GM21786 (cell line): ENCODE data around the gene GOLGA6L10.
"Not testable (repeated sequence)": the region's sequence is repeated elsewhere in the genome, so short reads cannot be mapped to it uniquely, and the experiment has no call there.

ENCODE experiments used
- ATAC-seq: cut with Tn5 transposase; IDR thresholded peaks from one replicate; pipeline ENCODE4 v1.9.1; 2021; ENCODE audit not compliant: unreplicated experiment

The GOLGA6L10 gene, protein sequence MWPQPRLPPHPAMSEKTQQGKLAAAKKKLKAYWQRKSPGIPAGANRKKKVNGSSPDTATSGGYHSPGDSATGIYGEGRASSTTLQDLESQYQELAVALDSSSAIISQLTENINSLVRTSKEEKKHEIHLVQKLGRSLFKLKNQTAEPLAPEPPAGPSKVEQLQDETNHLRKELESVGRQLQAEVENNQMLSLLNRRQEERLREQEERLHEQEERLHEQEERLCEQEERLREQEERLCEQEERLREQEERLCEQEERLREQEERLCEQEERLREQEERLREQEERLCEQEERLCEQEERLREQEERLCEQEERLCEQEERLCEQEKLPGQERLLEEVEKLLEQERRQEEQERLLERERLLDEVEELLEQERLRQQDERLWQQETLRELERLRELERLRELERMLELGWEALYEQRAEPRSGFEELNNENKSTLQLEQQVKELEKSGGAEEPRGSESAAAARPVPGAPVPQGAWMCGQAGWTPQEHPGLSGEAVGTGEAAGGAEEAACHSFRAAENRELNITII

GRCh38 chr15:82349375-82349774 lies at the start of gene GOLGA6L10:
GOLGA6L10 (minus strand) TSS chr15:82349475; CDS start chr15:82349375, 100 bp downstream.
- ATAC-seq: not testable (repeated sequence)

GRCh38 chr15:82398785-82399184 lies 49.5 kb upstream of the GOLGA6L10 start:
- no peak for ATAC-seq

- no peak for ATAC-seq
These were observed 48.5 kb upstream of the GOLGA6L10 start for GRCh38 chr15:82397817-82398216.

DNA sequence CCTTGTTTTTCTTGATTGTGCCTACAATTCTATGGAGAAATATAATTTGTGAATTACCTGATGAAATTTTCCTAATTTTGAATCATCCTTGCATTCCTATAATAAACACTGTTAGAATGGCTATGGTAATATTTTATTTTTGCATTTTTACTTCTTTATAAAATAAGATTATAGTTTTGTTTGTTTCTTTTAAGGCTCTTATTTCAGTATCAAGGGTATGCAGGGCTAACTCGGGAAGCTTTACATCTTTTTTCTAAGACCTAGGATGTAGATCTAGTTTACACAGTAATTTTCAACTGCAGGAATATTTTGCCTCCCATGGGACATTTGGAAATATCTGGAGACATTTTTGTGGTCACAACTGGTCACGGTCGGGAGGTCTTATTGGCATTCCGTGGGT lies 46.5 kb upstream of the GOLGA6L10 start:
- not testable (repeated sequence) for ATAC-seq

DNA sequence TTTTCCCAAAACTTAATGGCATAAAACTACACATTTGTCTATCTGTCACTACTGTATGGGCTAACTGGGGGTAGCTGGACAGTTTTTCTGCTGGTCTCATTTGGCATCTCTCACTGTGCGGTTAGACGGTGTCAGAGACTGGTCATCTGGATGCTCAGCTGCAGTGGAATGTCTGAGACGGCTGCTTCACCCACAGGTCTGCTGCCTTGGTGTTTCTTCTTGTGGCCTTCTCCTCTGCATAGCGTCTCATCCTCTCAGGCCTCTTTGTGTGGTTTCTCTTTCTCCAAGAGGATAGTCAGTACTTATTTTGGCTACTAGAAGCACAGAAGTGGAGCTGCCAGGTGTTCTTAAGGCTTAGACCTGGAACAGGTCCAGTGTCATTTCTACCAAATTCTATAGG lies 44.4 kb upstream of the GOLGA6L10 start:
- ATAC-seq: no peak

- ATAC-seq: not testable (repeated sequence)
These were observed 42.8 kb upstream of the GOLGA6L10 start for GRCh38 chr15:82392077-82392476.

- ATAC-seq: not testable (repeated sequence)
These were observed 40.9 kb upstream of the GOLGA6L10 start for GRCh38 chr15:82390152-82390551.

DNA sequence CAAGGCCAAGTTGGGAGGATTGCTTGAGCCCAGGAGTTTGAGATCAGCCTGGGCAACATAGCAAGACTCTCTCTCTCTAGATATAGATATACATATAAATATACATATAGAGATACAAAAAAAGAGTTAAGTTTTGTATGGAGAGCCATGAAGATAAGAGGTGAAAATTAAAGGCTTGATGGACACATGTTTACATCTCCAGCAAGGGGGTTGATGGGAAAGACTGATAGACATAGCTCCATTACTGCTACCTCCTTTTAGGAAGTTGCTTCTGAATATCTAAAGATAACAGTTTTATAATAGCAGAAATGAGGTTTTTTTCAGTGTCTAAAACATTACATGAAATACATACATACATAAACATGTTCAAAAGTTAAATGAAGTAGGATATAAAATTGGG lies 37.9 kb upstream of the GOLGA6L10 start:
- ATAC-seq: not testable (repeated sequence)

- not testable (repeated sequence) for ATAC-seq
These were observed 32.2 kb upstream of the GOLGA6L10 start for GRCh38 chr15:82381330-82381955.

- ATAC-seq: not testable (repeated sequence)
These were observed 30.3 kb upstream of the GOLGA6L10 start for GRCh38 chr15:82379552-82379951.

- not testable (repeated sequence) for ATAC-seq
These were observed 24.4 kb upstream of the GOLGA6L10 start for GRCh38 chr15:82373661-82374060.

DNA sequence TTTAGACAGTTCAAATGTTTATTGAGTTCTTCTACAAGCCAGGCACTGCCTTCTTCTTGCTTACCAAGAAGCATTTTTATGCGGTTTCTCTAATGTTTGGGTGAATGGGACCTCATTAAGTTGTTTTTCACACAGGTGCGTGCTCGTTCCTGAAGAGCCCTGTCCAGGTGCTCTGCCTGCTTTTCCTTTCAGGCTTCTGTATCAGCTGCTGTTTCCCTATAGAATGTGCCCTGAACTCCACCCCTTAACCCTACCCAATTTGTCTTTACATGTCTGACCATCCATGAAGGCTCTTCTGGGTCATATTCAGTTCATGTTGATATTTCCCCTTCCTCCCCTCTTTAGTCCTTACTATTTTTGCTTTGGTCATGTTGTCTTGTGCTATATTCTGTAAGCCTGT lies 22.4 kb upstream of the GOLGA6L10 start:
- no peak for ATAC-seq

DNA sequence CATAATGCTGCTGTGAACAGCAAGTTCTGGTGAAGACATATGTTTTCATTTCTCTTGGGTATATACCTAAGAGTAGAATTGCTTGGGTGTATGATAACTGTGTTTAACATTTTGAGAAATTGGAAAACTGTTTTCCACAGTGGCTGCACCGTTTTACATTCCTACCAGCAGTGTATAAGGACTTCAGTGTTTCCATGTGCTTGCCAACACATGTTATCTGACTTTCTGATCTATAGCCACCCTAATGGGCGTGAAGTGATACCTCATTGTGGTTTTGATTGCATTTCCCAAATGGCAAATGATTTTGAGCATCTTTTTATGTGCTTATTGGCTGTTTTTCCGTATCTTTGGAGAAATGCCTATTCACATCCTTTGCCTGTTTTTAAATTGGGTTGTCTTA lies 18.5 kb upstream of the GOLGA6L10 start:
- not testable (repeated sequence) for ATAC-seq

DNA sequence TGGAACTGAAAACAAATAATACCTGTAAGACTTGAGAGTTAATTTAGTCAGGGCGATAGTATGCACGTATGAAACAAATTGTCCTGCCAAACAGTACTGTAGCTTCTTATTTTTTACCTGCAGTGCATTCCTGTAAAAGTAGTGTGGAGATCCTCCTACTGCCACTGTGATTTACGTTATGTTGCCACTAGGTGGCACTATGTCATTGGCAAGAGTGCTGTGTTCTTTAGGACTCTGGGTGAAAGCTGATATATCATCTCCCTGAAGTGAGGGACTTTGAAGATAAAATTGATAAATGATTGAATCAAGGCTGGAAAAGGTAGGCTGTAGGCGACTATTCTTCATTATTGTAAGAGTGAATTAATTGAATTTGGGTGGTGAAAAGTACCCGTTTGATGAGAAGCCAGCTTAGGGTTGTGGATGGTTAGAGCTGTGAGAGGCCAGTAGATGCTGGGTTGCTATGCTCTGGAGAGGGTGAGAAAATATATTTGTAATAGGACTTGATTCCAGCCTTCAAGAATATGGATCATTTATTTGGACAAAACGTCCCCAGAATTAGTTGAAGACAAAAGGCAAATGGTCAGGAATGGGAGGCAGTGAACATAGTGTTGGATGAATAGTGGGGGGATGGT lies 16.5 kb upstream of the GOLGA6L10 start:
- ATAC-seq: peak; percentile 85

GRCh38 chr15:82364548-82364947 lies 15.3 kb upstream of the GOLGA6L10 start:
- ATAC-seq: not testable (repeated sequence)

DNA sequence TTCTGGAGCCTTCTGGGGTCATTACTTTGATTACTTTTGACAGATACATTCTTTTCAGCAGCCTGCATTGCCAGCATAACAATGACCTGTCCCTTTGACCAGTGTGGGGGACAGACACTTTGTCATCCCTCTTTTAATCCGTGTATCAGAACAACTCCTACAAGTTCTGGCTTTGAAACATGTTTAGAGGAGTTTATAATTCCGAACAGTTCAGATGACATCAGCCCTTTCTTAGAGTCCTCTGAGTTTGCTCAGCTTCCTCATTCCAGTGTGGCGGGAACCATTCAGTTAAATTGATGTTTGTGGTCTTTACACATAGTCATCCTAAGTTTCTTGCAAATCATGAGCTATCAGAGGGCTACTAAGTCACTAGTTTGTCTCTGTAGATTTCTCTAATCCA lies 13.5 kb upstream of the GOLGA6L10 start:
- ATAC-seq: not testable (repeated sequence)

DNA sequence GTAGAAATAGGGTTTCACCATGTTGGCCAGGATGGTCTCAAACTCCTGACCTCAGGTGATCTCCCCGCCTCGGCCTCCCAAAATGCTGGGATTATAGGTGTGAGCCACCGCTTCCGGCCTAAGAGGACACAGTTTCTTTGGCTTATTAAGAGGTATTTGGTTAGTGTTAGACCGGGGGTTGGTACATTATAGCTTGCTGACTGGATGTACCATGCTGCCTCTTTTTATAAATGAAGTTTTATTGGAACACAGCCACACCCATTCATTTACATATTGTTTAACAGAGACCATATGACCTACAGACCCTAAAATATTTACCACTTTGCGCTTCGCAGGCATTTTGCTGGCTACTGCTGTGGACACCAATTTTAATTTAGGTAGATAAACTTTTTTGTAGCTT lies 11.3 kb upstream of the GOLGA6L10 start:
- ATAC-seq: not testable (repeated sequence)

DNA sequence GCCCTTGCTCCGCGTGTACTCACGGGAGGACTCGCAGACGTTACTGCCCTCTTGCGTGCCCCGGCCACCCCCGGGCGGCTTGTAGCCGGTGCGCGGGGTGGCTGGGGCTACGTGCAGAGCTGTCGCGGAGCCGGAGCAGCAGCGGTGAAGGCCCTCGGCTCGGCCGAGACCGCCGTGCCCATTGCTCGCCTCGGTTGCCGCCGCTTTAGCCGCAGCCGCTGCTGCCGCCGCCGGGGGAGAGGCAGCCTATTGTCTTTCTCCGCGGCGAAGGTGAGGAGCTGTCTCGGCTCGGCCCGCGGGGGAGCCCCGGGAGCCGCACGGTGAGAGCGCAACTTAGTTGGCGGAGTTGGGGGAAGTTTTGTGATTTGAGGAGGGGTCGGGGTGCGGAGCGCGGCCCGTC lies 5.8 kb upstream of the GOLGA6L10 start:
- ATAC-seq: not testable (repeated sequence)

DNA sequence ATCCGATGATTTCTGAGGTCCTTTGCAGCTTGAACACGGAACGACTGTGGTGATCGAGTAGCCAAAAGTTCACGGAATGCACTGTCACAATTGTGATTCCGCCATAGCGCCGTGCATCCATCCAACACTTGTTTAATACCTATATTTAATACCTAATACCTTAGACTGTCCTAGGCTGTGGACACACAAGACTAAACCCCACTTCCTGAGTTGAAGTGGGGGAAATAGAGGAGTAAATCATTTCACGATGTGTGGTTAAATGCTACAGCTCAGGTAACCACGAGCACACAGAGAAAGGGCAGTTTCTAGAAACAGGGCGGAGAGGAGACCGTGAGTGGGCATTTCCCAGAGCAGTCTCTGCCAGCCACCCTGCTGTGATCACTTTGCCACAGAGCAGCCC lies 5.3 kb upstream of the GOLGA6L10 start:
- not testable (repeated sequence) for ATAC-seq

DNA sequence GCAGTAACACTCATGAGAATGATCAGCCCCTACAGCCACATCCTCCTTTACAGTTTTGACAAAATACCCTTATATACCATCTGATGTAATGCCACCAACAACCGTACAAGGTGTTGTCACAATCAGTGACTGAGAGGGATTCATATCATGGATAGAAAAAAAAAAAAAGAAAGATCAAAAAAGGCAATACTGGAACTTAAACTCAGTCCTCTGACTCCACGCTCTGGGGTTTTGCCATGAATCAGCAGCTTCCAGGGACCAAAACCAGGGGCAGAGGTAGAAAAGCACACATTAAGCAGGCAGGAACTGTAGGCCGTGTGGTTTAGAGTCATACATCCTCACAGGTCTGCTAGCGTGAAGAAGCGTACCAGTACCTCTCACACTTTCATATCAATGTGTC lies 1.6 kb downstream of the GOLGA6L10 start:
- not testable (repeated sequence) for ATAC-seq

DNA sequence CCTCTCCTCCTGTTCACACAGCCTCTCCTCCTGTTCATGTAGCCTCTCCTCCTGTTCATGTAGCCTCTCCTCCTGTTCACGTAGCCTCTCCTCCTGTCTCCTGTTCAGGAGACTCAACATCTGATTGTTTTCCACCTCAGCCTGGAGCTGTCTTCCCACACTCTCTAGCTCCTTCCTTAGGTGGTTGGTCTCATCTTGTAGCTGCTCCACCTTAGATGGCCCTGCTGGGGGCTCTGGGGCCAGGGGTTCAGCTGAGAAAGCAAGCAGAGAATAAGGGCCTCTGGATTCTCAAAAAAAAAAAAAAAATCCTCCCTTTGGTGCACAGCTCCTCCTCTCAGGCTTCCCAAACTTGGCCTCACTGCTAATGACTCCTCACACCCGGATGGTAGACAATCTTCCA lies 4.1 kb downstream of the GOLGA6L10 start:
- not testable (repeated sequence) for ATAC-seq
